Measurements from ENCODE around the gene CSRNP3.

- no peak for TF ChIP-seq CTCF (IDR thresholded peaks at IDR 0.05; ENCODE audit: poor library complexity)
- no peak for TF ChIP-seq EZH2phosphoT487 (IDR thresholded peaks at IDR 0.05; ENCODE audit: low read depth, severe bottlenecking, unreplicated experiment)
- TF ChIP-seq EZH2 (IDR thresholded peaks at IDR 0.05; ENCODE audit: borderline replicate concordance) = no peak
Observed at GRCh38 chr2:165505514-165505913, 36.0 kb downstream of the CSRNP3 start.

Measured in hepatocyte (in vitro differentiated cells).